GM19467 (cell line): Measurements from ENCODE around the gene RWDD3.

Source experiments
- ATAC-seq: cut with Tn5 transposase; IDR thresholded peaks from one replicate; pipeline ENCODE4 v1.9.1; 2021; ENCODE audit warnings: mild to moderate bottlenecking, moderate library complexity; ENCODE audit not compliant: unreplicated experiment

Gene RWDD3

GRCh38 chr1:95229706-95230105, 4.3 kb upstream of the RWDD3 start:
- ATAC-seq = no peak

DNA sequence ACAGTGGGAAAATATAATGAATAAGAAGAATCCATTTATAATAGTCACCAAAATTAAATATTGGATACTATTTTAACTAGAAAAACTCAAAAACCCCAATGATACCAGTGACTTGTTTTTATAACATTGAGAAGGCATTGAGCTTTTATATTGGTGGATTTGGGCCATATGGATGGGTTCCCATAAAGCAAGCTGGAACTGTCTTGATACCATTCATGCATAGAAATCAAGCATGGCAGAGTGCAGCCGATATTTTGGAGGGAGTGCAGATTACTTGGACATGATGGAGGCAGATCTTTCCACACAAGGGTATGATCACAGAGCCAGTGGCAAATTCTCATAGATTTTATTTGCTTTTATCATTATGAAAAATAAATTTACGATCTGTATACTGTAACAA, 3.8 kb upstream of the RWDD3 start:
- ATAC-seq = no peak

- ATAC-seq = no peak
These were observed 3.2 kb upstream of the RWDD3 start for GRCh38 chr1:95230768-95231191.

DNA sequence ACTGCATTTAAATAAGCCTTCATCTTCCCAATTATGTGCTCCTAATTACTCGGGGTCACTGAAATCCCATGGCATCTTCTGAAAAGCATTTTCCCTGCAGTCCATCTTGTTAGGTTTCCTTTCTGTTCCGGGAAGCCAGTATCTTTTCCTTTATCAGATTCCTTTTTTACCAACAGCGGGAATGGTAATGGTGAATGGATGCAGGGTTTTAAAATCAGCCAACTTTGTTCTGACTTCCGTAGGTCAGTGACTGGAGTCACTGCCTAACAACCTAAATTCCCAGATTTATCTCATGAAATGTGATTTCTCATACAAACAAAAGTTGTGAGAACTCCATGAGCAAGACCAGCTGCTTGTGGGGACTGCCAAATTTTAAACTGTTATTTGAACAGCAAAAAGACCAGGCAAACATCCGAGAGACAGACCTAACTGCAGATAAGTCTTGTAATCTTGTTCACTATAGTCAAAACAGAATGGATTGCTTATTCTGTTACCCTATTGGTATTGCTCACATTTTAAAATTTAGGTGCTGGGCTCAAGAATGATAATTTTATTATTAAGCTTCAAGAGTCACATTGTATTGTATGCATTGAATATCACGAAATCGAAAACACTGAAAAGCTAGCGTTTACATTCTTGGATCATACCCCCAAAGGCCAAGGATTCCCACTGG, 1.2 kb upstream of the RWDD3 start:
- no peak for ATAC-seq

GRCh38 chr1:95233319-95233736, 682 bp upstream of the RWDD3 start:
- ATAC-seq = no peak

DNA sequence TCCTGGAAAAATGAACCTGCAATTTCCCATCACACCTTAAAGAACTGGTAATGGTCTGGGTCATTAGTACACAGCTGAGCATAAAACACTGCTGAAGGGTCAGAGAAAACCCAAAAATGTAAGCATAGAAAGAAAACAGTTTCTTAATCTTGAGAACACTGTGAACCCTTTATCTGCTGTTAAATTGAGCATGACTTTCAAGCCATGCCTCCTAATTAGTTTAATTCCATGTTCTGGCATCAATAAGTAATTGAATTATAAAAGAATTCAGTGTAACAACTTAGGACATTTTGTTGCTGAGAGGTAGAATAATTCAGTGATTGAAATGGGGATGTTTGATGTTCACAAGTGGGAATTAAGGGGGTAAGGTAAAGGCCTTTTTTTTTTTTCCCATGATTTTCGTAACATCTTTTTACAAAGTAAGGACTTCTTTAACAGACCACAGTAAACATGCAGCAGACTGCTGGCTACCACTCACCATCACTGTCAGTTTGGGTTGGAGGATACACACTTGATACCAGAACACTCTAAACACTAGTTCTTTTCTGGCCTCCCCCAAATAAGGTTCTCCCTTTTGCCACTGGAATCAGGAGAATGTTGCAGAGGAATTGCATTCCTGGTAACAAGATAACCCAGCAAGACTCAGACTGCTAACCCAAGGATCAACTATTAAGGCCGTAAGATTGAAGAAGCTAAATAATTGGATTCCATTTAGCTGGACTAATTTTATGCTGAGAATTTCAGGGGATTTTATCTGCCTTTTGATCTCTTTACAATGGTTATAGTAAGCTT, 3.0 kb downstream of the RWDD3 start:
- ATAC-seq = no peak

- ATAC-seq = no peak
These were observed 4.1 kb downstream of the RWDD3 start for GRCh38 chr1:95237981-95238703.

- no peak for ATAC-seq
These were observed 11.0 kb downstream of the RWDD3 start for GRCh38 chr1:95245029-95245428.

- ATAC-seq = no peak
These were observed 12.5 kb downstream of the RWDD3 start for GRCh38 chr1:95246511-95246910.

GRCh38 chr1:95247607-95248006, 13.6 kb downstream of the RWDD3 start:
- ATAC-seq = no peak

DNA sequence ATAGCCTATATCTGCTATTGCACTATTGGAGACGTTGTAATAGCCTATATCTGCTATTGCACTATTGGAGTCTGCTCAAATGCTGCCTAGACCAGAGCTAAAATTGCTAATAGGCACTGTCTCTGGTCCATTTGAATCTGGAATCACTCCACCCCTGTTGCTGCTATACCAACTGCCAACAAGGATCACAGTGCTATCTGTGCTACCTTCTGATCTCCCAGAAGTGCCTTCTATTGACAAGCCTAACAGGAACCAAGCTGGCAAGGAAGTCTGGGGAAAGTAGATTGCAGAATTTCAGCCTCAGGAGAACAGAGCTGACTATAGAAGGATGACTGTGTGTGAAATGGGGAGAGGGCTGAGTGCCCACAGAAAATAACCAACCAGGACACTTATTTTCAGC, 15.9 kb downstream of the RWDD3 start:
- ATAC-seq = no peak

DNA sequence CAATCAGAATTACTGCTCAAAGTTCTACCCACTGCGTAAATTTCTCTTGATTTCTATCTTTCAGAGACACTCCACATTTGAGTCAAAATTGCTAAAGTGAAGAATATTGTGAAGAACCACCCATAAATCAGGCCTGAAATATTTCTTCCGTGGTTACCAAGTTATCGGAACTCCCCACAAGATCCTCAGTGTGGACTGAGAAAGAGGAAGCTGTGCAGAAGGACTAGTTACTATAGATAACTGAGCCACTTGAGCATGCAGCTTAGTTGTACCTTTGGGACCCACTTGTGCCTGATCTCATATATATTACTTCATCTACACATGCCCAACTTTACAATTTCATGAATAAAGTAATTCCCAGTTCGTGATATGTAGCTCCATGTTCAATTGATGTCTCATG, 18.4 kb downstream of the RWDD3 start:
- no peak for ATAC-seq

GRCh38 chr1:95254959-95255358, 20.9 kb downstream of the RWDD3 start:
- no peak for ATAC-seq

DNA sequence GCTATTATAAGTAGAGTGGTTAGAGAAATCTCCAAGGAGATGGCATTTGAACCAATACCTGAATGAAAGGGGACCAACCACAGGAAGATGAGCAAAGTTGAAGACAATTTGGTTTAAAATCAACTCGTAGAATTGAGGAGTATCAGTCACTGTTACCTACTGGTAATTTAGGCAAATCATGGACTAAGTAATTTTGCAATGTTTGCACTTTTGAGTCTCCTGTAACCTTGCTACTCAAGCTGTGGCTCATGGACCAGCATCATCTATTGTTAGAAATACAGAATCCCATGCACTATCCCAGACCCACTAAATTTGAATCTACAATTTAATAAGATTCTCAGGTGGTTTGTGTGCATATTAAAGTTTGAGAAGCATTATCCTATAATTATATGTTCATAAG, 21.8 kb downstream of the RWDD3 start:
- ATAC-seq = no peak

GRCh38 chr1:95257758-95258157, 23.7 kb downstream of the RWDD3 start:
- ATAC-seq = no peak

- no peak for ATAC-seq
These were observed 25.2 kb downstream of the RWDD3 start for GRCh38 chr1:95259245-95259644.

- ATAC-seq = no peak
These were observed 28.9 kb downstream of the RWDD3 start for GRCh38 chr1:95262913-95263312.

DNA sequence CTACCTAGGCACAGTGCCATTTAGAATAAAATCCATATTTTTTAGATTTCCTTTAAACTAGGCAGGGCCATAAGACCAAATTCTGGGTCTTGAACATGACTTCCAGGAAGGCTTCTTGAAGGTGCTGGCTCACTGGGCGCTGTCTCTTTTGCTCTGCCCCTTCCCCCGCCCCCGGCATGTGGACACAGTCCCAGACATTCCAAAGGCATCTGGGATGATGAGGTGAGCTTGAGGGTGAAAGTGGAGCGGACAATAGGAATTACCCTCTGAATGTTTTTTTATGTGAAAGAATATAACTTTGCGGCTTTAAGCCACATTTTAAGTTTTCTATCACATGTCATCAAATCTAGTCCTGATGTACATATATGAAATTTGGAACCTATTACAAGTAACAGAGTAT, 29.4 kb downstream of the RWDD3 start:
- ATAC-seq = no peak

- ATAC-seq = no peak
These were observed 31.1 kb downstream of the RWDD3 start for GRCh38 chr1:95265106-95265505.

GRCh38 chr1:95276429-95276828, 42.4 kb downstream of the RWDD3 start:
- ATAC-seq = no peak

DNA sequence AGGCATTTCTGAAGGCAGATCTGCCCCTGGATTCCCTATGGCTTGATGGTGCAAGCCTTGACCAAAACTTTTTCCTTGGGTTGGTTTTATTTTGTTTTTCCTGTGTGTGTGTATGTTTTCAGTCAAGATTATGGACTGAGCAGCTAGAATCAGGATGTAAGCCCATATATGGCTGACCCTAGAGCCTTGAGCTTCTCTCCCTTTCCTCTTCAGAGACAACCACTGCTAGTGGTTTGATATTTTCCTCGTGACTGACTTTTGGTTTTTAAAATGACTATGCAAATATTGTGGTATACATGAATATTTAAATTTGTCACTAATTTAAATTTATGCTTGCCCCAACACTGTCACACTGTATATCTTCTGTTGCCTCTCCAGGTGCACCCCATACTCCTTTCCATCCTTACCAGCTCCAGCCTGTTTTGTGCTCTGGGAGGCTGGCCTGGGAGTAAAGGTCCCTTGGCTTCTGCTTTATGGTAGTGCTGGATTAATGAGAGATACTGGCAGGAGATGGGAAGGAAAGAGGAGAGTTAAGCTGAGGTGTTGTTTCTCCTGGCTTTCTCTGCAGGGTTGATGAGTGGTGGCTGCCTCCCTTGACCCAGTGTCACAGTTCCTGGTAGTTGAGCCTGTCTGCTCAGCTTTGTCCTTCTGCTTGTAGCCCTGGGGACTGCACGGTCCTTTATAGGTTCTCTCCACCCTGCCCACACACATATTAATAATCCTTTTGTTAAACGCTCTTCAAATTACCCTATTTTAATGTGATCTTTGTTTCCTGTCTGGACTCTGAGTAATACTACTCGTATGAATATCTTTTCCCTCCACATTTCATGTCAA, 44.4 kb downstream of the RWDD3 start:
- no peak for ATAC-seq
